ENCODE data around the gene PCDHGA12.

GRCh38 chr5:141382469-141383294 lies 47.6 kb upstream of the PCDHGA12 start, which contains the start of gene PCDHGA7:
- TF ChIP-seq YY1 (IDR thresholded peaks at IDR 0.05; ENCODE audit: low read depth, low read length) (no peak), CHD2 (IDR thresholded peaks at IDR 0.05; ENCODE audit: low read length) (no peak), CBX8 (IDR thresholded peaks at IDR 0.05; ENCODE audit: borderline replicate concordance, low read depth, low read length) (no peak), POLR2A (IDR thresholded peaks at IDR 0.05; ENCODE audit: control extremely low read depth in 1 of 2, low read depth in 2 of 2, low read length in 2 of 2) (no peak), EP300 (IDR thresholded peaks at IDR 0.05; ENCODE audit: borderline replicate concordance in 1 of 2, low read depth in 2 of 2, low read length in 2 of 2) (no peak), NRF1 (IDR thresholded peaks at IDR 0.05; ENCODE audit: low read depth, low read length) (no peak), HDAC2 (IDR thresholded peaks at IDR 0.05; ENCODE audit: borderline replicate concordance in 1 of 2, low read depth in 2 of 2, low read length in 2 of 2) (no peak), MAFK (IDR thresholded peaks at IDR 0.05; ENCODE audit: low read depth, low read length) (no peak), GABPA (IDR thresholded peaks at IDR 0.05; ENCODE audit: borderline replicate concordance, insufficient read depth, low read length) (no peak), CTCF (IDR thresholded peaks at IDR 0.05; ENCODE audit: control extremely low read depth in 1 of 3, insufficient read depth in 1 of 3, low read depth in 1 of 3, low read length in 3 of 3) (no peak), RBBP5 (IDR thresholded peaks at IDR 0.05; ENCODE audit: borderline replicate concordance, low read depth, low read length) (no peak)
